ENCODE data around the gene TMEM91. TPM values are rescaled to one million over a fixed set of nuclear protein-coding genes. Genes with fewer than 3 reads are reported as not detected.

The TMEM91 gene
- total RNA-seq, 1 experiment from 2014 or later, result 2.1 TPM

DNA sequence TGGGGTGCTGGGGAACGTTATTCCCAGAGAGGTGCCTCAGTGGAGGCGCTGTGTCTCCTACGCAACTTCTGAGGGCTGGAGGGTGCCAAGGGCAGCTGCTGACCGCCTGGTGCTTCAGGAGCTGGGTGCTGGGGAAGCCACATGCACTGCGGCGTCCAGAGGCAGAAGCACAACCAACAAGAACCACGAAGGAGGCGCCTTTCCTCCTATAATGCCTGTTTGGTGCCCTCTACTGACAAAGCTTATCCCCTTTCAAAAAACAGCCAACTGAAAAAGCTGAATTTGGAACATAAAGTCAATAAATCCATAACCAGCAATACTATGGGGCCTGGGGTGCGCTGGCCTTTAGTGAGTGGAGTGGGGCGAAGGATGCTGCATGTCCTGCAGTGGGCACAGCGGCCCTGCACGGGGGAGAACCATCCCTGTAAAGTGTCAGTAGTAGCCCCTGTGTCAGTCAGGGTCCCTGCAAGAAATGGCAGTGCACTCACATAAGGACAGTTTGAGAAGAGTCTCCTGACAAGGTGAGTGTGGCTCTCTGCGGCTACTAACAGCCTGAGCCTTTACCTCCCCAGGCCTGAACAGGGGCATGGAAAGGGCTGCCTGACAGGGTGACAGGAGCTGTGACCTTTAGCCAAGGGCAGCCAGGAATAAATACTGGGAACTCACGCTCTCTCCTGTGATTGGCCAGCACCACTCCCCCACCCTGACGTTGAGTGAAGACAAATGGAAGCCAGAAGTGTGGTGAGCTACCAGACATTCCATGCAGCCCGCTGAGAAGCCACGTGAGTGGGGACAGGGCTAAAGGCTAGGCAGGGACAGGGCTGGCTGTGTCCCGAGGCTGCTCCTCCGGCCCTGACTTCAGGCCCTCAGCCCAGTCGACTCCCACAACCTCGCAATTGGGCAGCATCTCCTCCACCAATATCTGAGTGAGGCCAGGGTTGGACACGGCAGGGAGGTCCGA, 55.4 kb downstream of the TMEM91 start:
- DNase-seq (ENCODE audit: low spot score), result peak; percentile 45

DNA sequence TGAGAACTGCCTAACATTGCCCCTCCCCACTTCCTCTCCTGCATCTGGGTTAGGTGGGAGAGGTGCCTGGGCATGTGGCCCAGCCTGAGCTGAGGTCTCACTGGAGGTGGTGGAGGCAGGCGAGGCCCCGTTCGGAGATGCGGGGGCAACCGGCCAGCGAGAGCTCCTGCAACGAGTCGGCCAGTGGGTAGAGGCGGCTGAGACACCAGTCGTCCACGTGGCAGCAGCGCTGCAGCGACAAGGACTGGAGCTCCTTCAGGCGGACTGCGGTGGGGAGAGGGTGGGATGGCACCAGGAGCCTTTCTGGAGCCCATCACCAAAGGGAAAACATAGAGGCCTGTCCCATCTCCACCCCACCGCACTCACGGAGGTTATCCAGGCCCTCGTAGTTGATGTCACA, 56.8 kb downstream of the TMEM91 start:
- no peak for DNase-seq (ENCODE audit: low spot score)

Other genes starting within 250 kb of the TMEM91 start
- 1.4 and 9.2 TPM in 2 replicates for gene CYP2S1, start 183.3 kb upstream of the TMEM91 start, total RNA-seq (2014; rRNA removed; shearing (Covaris generic))
- gene AXL, start 157.3 kb upstream of the TMEM91 start, total RNA-seq (2014; rRNA removed; shearing (Covaris generic)), result 418 and 457 TPM in 2 replicates
- 168 and 204 TPM in 2 replicates for gene HNRNPUL1, start 112.2 kb upstream of the TMEM91 start, total RNA-seq (2014; rRNA removed; shearing (Covaris generic))
- gene CCDC97, start 66.4 kb upstream of the TMEM91 start, total RNA-seq (2014; rRNA removed; shearing (Covaris generic)), result 8.3 and 8.9 TPM in 2 replicates
- 13.6 and 18.3 TPM in 2 replicates for gene TGFB1, start 22.6 kb upstream of the TMEM91 start, total RNA-seq (2014; rRNA removed; shearing (Covaris generic))
- gene B9D2, start 12.4 kb upstream of the TMEM91 start, total RNA-seq (2014; rRNA removed; shearing (Covaris generic)), result 4.5 and 13.5 TPM in 2 replicates
- 33.5 and 36.7 TPM in 2 replicates for gene EXOSC5, start 20.8 kb downstream of the TMEM91 start, total RNA-seq (2014; rRNA removed; shearing (Covaris generic))
- 34.9 and 45.9 TPM in 2 replicates for gene BCKDHA, start 21.3 kb downstream of the TMEM91 start, total RNA-seq (2014; rRNA removed; shearing (Covaris generic))
- gene B3GNT8, start 50.8 kb downstream of the TMEM91 start, total RNA-seq (2014; rRNA removed; shearing (Covaris generic)), result 1.4 and 2.6 TPM in 2 replicates
- 56.3 and 66.1 TPM in 2 replicates for gene DMAC2, start 63.4 kb downstream of the TMEM91 start, total RNA-seq (2014; rRNA removed; shearing (Covaris generic))
- not detected in 2 replicates for gene ERICH4, start 66.6 kb downstream of the TMEM91 start, total RNA-seq (2014; rRNA removed; shearing (Covaris generic))
- not detected in 2 replicates for gene CEACAM21, start 199.6 kb downstream of the TMEM91 start, total RNA-seq (2014; rRNA removed; shearing (Covaris generic))